PC-9 (cell line): ENCODE measurements around the gene PLXNA3. TPM values are rescaled to one million over a fixed set of nuclear protein-coding genes. Genes with fewer than 3 reads are reported as not detected.

Experiments used
- BruUV-seq: library from RNA; stranded (reverse); fragments of 400-500 nt; replicated peaks from 2 replicates; lab custom pipeline; 2021; lab: Mats Ljungman, UMichigan
- CTCF ChIA-PET: fragments of 300-600 bp; sonication (Branson Sonifier 250); formaldehyde crosslinking; loops from one replicate; lab custom pipeline; 2022; ENCODE audit warnings: antibody characterized with exemption; lab: Charles Lee
- POLR2A ChIA-PET: fragments of 300-600 bp; sonication (Branson Sonifier 250); formaldehyde crosslinking; loops from one replicate; lab custom pipeline; 2022; ENCODE audit warnings: antibody characterized with exemption; ENCODE audit not compliant: unreplicated experiment; lab: Charles Lee
- DNase-seq, 2 experiments: peaks; one replicate each; pipeline versions ENCODE4 v3.0.0 to v3.0.0-alpha.2; 2015 to 2022; ENCODE audit warnings: mixed read lengths in 1 of 2
- H2AFZ ChIP-seq: fragments of 200-600 bp; sonication (generic); 2 replicates; pipeline ENCODE4 v1.8.1; 2017; ENCODE audit warnings: antibody characterized with exemption
- H3F3A ChIP-seq: fragments of 200-600 bp; sonication (generic); 2 replicates; pipeline ENCODE4 v1.8.1; 2017; ENCODE audit warnings: antibody characterized with exemption, mild to moderate bottlenecking, low read depth; ENCODE audit not compliant: insufficient read depth
- H3K27ac ChIP-seq: fragments of 200-600 bp; sonication (generic); 2 replicates; pipeline ENCODE4 v1.6.1; 2016; ENCODE audit warnings: mixed run types
- H3K27me3 ChIP-seq: fragments of 200-600 bp; sonication (generic); 2 replicates; pipeline ENCODE4 v1.6.1; 2016; ENCODE audit warnings: low read depth, mixed run types; ENCODE audit not compliant: insufficient read depth
- H3K36me3 ChIP-seq: fragments of 200-600 bp; sonication (generic); 2 replicates; pipeline ENCODE4 v1.6.1; 2016; ENCODE audit warnings: low read depth, mixed run types
- H3K4me1 ChIP-seq: fragments of 200-600 bp; sonication (generic); replicated peaks from 2 replicates; pipeline ENCODE4 v1.6.1; 2016; ENCODE audit warnings: mixed run types; ENCODE audit not compliant: insufficient read depth
- H3K4me2 ChIP-seq: fragments of 200-600 bp; sonication (generic); 2 replicates; pipeline ENCODE4 v1.6.1; 2017; ENCODE audit warnings: mixed run types
- H3K4me3 ChIP-seq: fragments of 200-600 bp; sonication (generic); 2 replicates; pipeline ENCODE4 v1.6.1; 2016; ENCODE audit warnings: mixed run types
- H3K79me2 ChIP-seq: fragments of 200-600 bp; sonication (generic); 2 replicates; pipeline ENCODE4 v1.6.1; 2017; ENCODE audit warnings: low read depth, mixed run types
- H3K9me2 ChIP-seq: fragments of 200-600 bp; sonication (generic); 2 replicates; pipeline ENCODE4 v1.8.1; 2017; ENCODE audit warnings: mild to moderate bottlenecking; ENCODE audit not compliant: insufficient read depth
- H3K9me3 ChIP-seq: fragments of 200-600 bp; sonication (generic); 2 replicates; pipeline ENCODE4 v1.8.1; 2016; ENCODE audit warnings: low read depth; ENCODE audit not compliant: insufficient read depth
- H4K20me1 ChIP-seq: fragments of 200-600 bp; sonication (generic); 2 replicates; pipeline ENCODE4 v1.8.1; 2017; ENCODE audit not compliant: insufficient read depth
- EZH2 ChIP-seq: fragments of 200-600 bp; sonication (generic); IDR thresholded peaks from 2 replicates; pipeline ENCODE4 v1.8.0; 2017; ENCODE audit warnings: antibody characterized with exemption, low read depth
- intact Hi-C: fragments of 100-400 bp; cut with micrococcal nuclease; formaldehyde crosslinking; loops from one replicate; pipeline ENCODE4 v1.10.0; 2022; ENCODE audit not compliant: unreplicated experiment
- total RNA-seq: library from RNA; stranded (reverse); gene quantifications from 2 replicates; pipeline ENCODE4 v1.2.3, GENCODE V29; 2021
- TF ChIP-seq, protein P1 (sequence below): fragments of 200-600 bp; sonication (generic); conservative IDR thresholded peaks from 2 replicates; pipeline ENCODE4 v1.6.1; 2017; ENCODE audit warnings: mixed run types, antibody characterized with exemption, mild to moderate bottlenecking, moderate library complexity

PLXNA3 gene
- total RNA-seq, 1 experiment from 2014 or later = 124 TPM

GRCh38 chrX:154484255-154485149 lies 26.4 kb downstream of the PLXNA3 start:
- Histone ChIP-seq H3K9me3 (no peaks in the 10 kb centered on the region), H3K27me3 (no peaks in the 10 kb centered on the region), H3K4me3 (no peak overlapping the region), H3K36me3 (no peaks in the 10 kb centered on the region), H4K20me1 (no peaks in the 10 kb centered on the region), H2AFZ (no peak overlapping the region), H3K4me2 (peak overlapping the region; percentile 88), H3K79me2 (peaks cover 14% of the 10 kb centered on the region), H3K9me2 (no peaks in the 10 kb centered on the region), H3F3A (peaks cover 6% of the 10 kb centered on the region; the same call in 1 of the 2 replicates), H3K4me1 (peaks cover 23% of the 10 kb centered on the region), H3K27ac (no peak overlapping the region)
- DNase-seq = peak in 1 of 2 experiments; percentile 71
- intact Hi-C loops = loop anchor here (2.0 to 5.0 kb wide), 3 partner anchors 26 to 112 kb away; partner anchors contain the start of genes PLXNA3 and RPL10
- TF ChIP-seq, protein P1, sequence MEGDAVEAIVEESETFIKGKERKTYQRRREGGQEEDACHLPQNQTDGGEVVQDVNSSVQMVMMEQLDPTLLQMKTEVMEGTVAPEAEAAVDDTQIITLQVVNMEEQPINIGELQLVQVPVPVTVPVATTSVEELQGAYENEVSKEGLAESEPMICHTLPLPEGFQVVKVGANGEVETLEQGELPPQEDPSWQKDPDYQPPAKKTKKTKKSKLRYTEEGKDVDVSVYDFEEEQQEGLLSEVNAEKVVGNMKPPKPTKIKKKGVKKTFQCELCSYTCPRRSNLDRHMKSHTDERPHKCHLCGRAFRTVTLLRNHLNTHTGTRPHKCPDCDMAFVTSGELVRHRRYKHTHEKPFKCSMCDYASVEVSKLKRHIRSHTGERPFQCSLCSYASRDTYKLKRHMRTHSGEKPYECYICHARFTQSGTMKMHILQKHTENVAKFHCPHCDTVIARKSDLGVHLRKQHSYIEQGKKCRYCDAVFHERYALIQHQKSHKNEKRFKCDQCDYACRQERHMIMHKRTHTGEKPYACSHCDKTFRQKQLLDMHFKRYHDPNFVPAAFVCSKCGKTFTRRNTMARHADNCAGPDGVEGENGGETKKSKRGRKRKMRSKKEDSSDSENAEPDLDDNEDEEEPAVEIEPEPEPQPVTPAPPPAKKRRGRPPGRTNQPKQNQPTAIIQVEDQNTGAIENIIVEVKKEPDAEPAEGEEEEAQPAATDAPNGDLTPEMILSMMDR = no peak
- TF ChIP-seq EZH2 = no peak
- TSS peak; percentile 77 for BruUV-seq
- CTCF ChIA-PET = interaction anchor here (0.5 to 1.5 kb wide), 2 partner anchors 111 to 171 kb away, joined by 5 to 6 read pairs; no protein-coding TSS in a partner anchor
- POLR2A ChIA-PET = interaction anchor here (0.6 kb wide), 1 partner anchor 27 kb away, joined by 9 read pairs; no protein-coding TSS in a partner anchor

- H2AFZ ChIP-seq = peak overlapping the region; percentile 69; the same call in 1 of the 2 replicates
- CTCF ChIA-PET = interaction anchor here (0.5 to 1.5 kb wide), 2 partner anchors 112 to 172 kb away, joined by 5 to 6 read pairs; no protein-coding TSS in a partner anchor
- POLR2A ChIA-PET = interaction anchor here (0.6 kb wide), 2 partner anchors 28 to 116 kb away, joined by 6 to 9 read pairs; no protein-coding TSS in a partner anchor
These were observed 27.3 kb downstream of the PLXNA3 start for GRCh38 chrX:154485150-154486051.

More at GRCh38 chrX:154485150-154486051, 27.3 kb downstream of the PLXNA3 start:
- Histone ChIP-seq H3K4me1 (peaks cover 26% of the 10 kb centered on the region), H3K9me3 (no peaks in the 10 kb centered on the region), H3K27ac (peak overlapping the region; percentile 9; the same call in 1 of the 2 replicates), H3K79me2 (peaks cover 14% of the 10 kb centered on the region), H3K36me3 (no peaks in the 10 kb centered on the region), H3K4me2 (peak overlapping the region; percentile 88), H4K20me1 (no peaks in the 10 kb centered on the region), H3K9me2 (no peaks in the 10 kb centered on the region), H3K27me3 (no peaks in the 10 kb centered on the region), H3F3A (peaks cover 6% of the 10 kb centered on the region; the same call in 1 of the 2 replicates), H3K4me3 (peak overlapping the region; percentile 69; the same call in 1 of the 2 replicates)
- BruUV-seq = no TSS peak
- TF ChIP-seq, protein P1 = no peak
- TF ChIP-seq EZH2 = no peak
- peak in 1 of 2 experiments; percentile 14 for DNase-seq
- intact Hi-C loops = loop anchor here (2.0 to 5.0 kb wide), 3 partner anchors 27 to 113 kb away; partner anchors contain the start of genes PLXNA3 and RPL10
